Chondrocyte (in vitro differentiated cells): ENCODE data around the gene ELAVL3. TPM values are rescaled to one million over a fixed set of nuclear protein-coding genes. Genes with fewer than 3 reads are reported as not detected.
"Not testable (repeated sequence)": the region's sequence is repeated elsewhere in the genome, so short reads cannot be mapped to it uniquely, and the experiment has no call there.

Source experiments
- DNase-seq: peaks from one replicate; pipeline ENCODE4 v3.0.0; 2021; ENCODE audit warnings: mixed read lengths, low spot score
- H3K27ac Mint-ChIP-seq: one replicate; pipeline ENCODE4 v1.8.0; 2021; ENCODE audit warnings: mild to moderate bottlenecking, moderate library complexity, mixed read lengths; ENCODE audit not compliant: unreplicated experiment
- H3K27me3 Mint-ChIP-seq: 2 replicates; pipeline ENCODE4 v1.8.0; 2021; ENCODE audit warnings: low read depth, mixed read lengths
- H3K36me3 Mint-ChIP-seq: 2 replicates; pipeline ENCODE4 v1.8.0; 2021; ENCODE audit warnings: low read depth, mixed read lengths
- H3K4me1 Mint-ChIP-seq: 2 replicates; pipeline ENCODE4 v1.8.0; 2021; ENCODE audit warnings: low read depth, mild to moderate bottlenecking, mixed read lengths
- H3K4me3 Mint-ChIP-seq: one replicate; pipeline ENCODE4 v1.8.0; 2021; ENCODE audit warnings: mild to moderate bottlenecking, moderate library complexity, mixed read lengths; ENCODE audit not compliant: unreplicated experiment
- H3K9me3 Mint-ChIP-seq: 2 replicates; pipeline ENCODE4 v1.8.0; 2021; ENCODE audit warnings: low read depth, mixed read lengths
- total RNA-seq: library from RNA; stranded (reverse); gene quantifications from 3 replicates; pipeline ENCODE4 v1.2.1, GENCODE V29; 2021
- TF ChIP-seq, protein P1 (sequence below): fragments of 200-600 bp; sonication (generic); IDR thresholded peaks from 2 replicates; pipeline ENCODE4 v1.5.0; 2021; ENCODE audit warnings: antibody characterized with exemption, mild to moderate bottlenecking, moderate library complexity

The ELAVL3 gene
- total RNA-seq, 1 donor from 2014 or later, result 0.07 TPM

DNA sequence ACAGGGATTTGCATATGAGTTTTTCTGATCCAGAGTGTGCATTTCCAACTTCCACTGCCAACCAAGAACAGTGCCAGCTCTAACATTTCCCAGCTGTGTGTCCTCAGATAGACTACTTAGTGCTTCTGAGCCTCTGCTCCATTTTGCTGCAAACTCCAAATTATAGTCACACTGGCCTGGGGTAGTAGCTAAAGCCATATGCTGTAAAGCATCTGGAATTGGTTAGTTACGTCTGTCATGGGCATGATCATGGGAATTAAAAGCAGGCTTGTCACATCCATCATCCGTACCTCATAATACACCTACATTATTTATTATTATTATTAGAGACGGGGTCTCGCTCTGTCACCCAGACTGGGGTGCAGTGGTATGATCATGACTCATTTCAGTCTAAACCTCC, 7.1 kb downstream of the ELAVL3 start:
- Mint-ChIP-seq H3K36me3 (no peaks in the 10 kb centered on the region), H3K27ac (no peak overlapping the region), H3K9me3 (no peaks in the 10 kb centered on the region), H3K4me3 (no peak overlapping the region), H3K4me1 (no peaks in the 10 kb centered on the region), H3K27me3 (peaks cover 16% of the 10 kb centered on the region)
- DNase-seq, result no peak
- TF ChIP-seq, protein P1, sequence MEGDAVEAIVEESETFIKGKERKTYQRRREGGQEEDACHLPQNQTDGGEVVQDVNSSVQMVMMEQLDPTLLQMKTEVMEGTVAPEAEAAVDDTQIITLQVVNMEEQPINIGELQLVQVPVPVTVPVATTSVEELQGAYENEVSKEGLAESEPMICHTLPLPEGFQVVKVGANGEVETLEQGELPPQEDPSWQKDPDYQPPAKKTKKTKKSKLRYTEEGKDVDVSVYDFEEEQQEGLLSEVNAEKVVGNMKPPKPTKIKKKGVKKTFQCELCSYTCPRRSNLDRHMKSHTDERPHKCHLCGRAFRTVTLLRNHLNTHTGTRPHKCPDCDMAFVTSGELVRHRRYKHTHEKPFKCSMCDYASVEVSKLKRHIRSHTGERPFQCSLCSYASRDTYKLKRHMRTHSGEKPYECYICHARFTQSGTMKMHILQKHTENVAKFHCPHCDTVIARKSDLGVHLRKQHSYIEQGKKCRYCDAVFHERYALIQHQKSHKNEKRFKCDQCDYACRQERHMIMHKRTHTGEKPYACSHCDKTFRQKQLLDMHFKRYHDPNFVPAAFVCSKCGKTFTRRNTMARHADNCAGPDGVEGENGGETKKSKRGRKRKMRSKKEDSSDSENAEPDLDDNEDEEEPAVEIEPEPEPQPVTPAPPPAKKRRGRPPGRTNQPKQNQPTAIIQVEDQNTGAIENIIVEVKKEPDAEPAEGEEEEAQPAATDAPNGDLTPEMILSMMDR, result no peak

DNA sequence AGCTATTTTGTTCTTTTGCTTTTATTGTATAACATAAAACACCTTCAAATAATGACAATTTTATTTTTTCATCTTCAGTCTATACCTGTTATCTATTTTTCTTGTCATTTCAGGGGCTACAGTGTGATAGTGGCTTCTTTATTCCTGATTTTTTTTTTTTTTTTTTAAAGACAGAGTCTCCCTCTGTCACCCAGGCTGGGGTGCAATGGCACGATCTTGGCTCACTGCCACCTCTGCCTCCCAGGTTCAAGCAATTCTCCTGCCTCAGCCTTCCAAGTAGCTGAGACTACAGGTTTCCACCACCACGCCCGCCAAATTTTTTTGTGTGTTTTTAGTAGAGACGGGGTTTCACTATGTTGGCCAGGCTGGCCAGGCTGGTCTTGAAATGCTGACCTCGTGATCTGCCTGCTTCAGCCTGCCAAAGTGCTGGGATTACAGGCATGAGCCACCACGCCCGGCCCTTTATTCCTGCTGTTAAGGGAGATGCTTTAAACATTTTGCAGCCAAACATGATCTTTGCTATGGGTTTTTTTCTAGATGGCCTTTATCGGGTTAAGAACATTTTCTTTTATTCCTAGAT, 12.5 kb downstream of the ELAVL3 start:
- H3K9me3 Mint-ChIP-seq, H3K4me1 Mint-ChIP-seq, H3K27ac Mint-ChIP-seq, DNase-seq, H3K27me3 Mint-ChIP-seq, H3K36me3 Mint-ChIP-seq, H3K4me3 Mint-ChIP-seq: not testable (repeated sequence)

DNA sequence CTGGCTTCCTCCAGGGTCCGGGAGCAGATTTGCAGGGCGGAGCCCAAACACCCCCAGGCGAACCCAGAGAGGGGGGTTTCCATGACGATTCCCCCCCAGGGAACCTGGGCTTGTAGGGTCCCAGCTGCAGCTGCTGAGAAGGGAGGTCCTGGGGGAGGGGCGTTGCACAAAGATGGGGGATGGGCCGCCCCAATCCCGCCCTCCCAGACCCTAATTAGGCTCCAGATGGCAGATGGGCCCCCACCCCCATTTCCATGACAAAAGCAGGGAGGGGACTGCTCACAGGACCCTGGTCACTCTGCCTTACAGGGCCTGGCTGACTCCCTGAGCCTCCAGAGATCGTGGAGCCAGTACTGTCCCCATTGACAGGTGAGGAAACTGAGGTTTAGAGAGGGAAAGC, 15.2 kb downstream of the ELAVL3 start:
- Mint-ChIP-seq H3K4me1 (no peaks in the 10 kb centered on the region), H3K27ac (no peak overlapping the region), H3K27me3 (peaks cover 1% of the 10 kb centered on the region), H3K9me3 (no peaks in the 10 kb centered on the region), H3K4me3 (no peak overlapping the region), H3K36me3 (no peaks in the 10 kb centered on the region)
- TF ChIP-seq, protein P1, result no peak
- DNase-seq, result no peak

DNA sequence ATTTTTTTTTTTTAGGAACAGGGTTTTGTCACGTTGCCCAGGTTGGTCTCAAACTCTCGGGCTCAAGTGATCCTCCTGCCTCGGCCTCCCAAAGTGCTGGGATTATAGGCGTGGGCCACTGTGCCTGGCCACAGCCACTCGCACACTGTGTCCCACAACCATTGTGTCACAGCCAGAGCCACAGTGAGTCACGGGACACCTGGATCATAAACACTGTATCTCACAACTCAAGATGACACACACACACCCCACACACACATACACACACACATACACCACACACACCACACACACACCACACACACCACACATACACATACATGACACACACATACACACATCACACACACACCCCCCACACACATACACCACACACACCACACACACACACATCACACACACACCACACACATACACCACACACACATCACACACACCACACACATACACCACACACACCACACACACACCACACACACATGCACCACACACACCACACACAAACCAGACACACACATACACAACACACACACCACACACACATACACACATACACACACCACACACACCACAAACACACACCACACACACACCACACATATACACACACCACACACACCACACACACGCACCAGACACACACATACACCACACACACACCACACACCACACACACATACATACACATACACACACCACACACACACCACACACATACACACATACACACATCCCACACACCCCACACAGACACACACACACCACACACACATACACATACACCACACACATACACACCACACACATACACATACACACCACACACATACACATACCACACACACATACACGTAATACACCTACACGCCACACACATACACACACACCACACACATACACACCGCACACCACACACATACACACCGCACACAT, 16.2 kb downstream of the ELAVL3 start:
- Mint-ChIP-seq H3K9me3 (no peaks in the 10 kb centered on the region), H3K27me3 (peaks cover 4% of the 10 kb centered on the region), H3K36me3 (no peaks in the 10 kb centered on the region), H3K4me3 (no peak overlapping the region), H3K4me1 (no peaks in the 10 kb centered on the region), H3K27ac (no peak overlapping the region)
- DNase-seq, result no peak
- TF ChIP-seq, protein P1, result no peak

DNA sequence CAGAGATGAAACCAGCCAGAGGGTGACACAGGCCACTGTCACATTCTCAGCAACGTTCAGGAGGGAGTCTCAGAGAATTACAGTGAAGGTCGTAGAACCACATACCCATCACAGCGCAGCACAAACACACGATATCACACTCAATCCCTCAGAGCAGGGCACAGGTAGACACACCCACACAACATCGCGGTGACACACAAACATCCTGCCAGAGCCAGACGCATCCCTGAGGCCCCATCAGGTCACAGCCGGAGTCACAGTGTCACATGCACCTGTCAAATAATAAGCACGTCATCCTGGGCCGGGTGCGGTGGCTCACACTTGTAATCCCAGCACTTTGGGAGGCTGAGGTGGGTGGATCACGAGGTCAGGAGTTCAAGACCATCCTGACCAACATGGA, 17.5 kb downstream of the ELAVL3 start:
- no peaks in the 10 kb centered on the region for H3K4me1 Mint-ChIP-seq
- H3K27me3 Mint-ChIP-seq, result peaks cover 4% of the 10 kb centered on the region
- DNase-seq, result no peak
- no peak overlapping the region for H3K4me3 Mint-ChIP-seq
- H3K9me3 Mint-ChIP-seq, result no peaks in the 10 kb centered on the region
- H3K36me3 Mint-ChIP-seq, result no peaks in the 10 kb centered on the region
- H3K27ac Mint-ChIP-seq, result no peak overlapping the region
- TF ChIP-seq, protein P1, result no peak
